Esophagus (tissue), 2 donors: ENCODE measurements around the gene LARP1B. TPM values are rescaled to one million over a fixed set of nuclear protein-coding genes. Genes with fewer than 3 reads are reported as not detected.
"Not testable (repeated sequence)": the region's sequence is repeated elsewhere in the genome, so short reads cannot be mapped to it uniquely, and the experiment has no call there.

ENCODE experiments used
- H3K27ac ChIP-seq, 2 donors: one replicate each; pipeline ENCODE4 v1.5.1; 2013; ENCODE audit warnings: low read depth in 2 of 2, mild to moderate bottlenecking in 2 of 2, inconsistent platforms in 1 of 2, low read length in 1 of 2, moderate library complexity in 1 of 2
- H3K27me3 ChIP-seq, 2 donors: one replicate each; pipeline ENCODE4 v1.6.1; 2013; ENCODE audit warnings: low read length in 2 of 2, control low read depth in 1 of 2, mild to moderate bottlenecking in 1 of 2; ENCODE audit not compliant: insufficient read depth in 2 of 2, control insufficient read depth in 1 of 2
- H3K36me3 ChIP-seq, 2 donors: one replicate each; pipeline ENCODE4 v1.6.1; 2013; ENCODE audit warnings: low read length in 1 of 2; ENCODE audit not compliant: control insufficient read depth in 2 of 2, insufficient read depth in 2 of 2
- H3K4me1 ChIP-seq, 2 donors: one replicate each; pipeline ENCODE4 v1.6.1; 2013; ENCODE audit warnings: low read length in 1 of 2; ENCODE audit not compliant: control insufficient read depth in 2 of 2, insufficient read depth in 2 of 2
- H3K4me3 ChIP-seq, 2 donors: one replicate each; pipeline ENCODE4 v1.5.1; 2013; ENCODE audit warnings: low read length in 2 of 2, mild to moderate bottlenecking in 2 of 2, low read depth in 1 of 2, moderate library complexity in 1 of 2
- H3K9me3 ChIP-seq, 2 donors: one replicate each; pipeline ENCODE4 v1.6.1; 2013; ENCODE audit warnings: mild to moderate bottlenecking in 2 of 2, low read depth in 1 of 2, low read length in 1 of 2, moderate library complexity in 1 of 2; ENCODE audit not compliant: control insufficient read depth in 2 of 2, insufficient read depth in 1 of 2
- WGBS, 2 donors: extraction: QIAGEN DNeasy Blood & Tissue Kit; methylation state at CpG; one replicate each; pipeline ENCODE4 v1.1.7; 2013; 5-methylcytosine and 5-hydroxymethylcytosine counted together
- polyA plus RNA-seq, 2 donors: library from polyadenylated mRNA; stranded (reverse); fragments of 200-250 nt; gene quantifications; one replicate each; pipeline ENCODE4 v1.2.3, GENCODE V29; 2013
- donor health status: healthy with polysubstance abuse.
- donor health status: Bipolar disorder and iron deficiency.

The LARP1B gene
- polyA plus RNA-seq, 2 donors: 9.7 to 11.0 TPM

DNA sequence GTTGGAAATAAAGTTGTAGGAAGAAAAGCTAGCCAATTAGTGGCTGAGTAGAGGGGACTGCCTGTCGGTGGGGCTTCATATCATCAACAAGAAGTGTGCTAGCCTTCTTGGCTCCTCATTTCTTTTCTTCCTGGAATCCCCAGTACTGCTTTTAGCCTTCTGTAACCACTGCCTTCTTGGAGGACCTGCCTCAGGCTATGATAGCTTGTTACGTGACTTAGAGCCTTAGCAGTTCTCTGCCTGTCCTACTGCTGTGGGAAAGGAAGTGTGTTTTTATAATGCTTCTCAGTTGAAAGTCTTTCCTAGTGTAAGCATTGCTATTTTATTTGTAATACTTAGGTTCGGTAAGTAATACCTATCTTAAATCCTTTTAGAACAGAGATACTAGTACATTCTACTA is 61.9 kb downstream of the LARP1B start:
- no peaks in the 10 kb centered on the region for H3K9me3 ChIP-seq
- WGBS, 2 donors: 81 to 87% methylated on average over 3 of the region's 3 CpGs
- H3K27ac ChIP-seq: no peak overlapping the region
- H3K36me3 ChIP-seq: no peaks in the 10 kb centered on the region
- no peaks in the 10 kb centered on the region for H3K27me3 ChIP-seq
- no peaks in the 10 kb centered on the region for H3K4me1 ChIP-seq
- no peak overlapping the region for H3K4me3 ChIP-seq

DNA sequence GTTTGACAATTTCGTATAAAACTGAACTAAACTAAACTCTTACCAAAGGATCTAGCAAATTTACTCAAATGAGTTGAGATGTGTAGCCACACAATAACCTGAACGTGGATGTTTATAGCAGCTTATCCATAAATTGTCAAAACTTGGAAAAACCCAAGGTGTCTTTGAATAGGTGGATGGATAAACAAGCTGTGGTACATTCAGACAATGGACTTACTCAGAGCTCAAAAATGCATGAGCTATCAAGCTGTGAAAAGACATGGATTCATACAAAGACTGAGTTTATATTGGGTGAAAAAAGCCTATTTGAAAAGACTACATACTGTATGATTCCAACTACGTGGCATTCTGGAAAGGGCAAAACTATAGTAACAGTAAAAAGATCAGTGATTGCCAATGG is 69.5 kb downstream of the LARP1B start:
- H3K4me3 ChIP-seq: no peak overlapping the region
- H3K27ac ChIP-seq: no peak overlapping the region
- H3K27me3 ChIP-seq: no peaks in the 10 kb centered on the region
- no peaks in the 10 kb centered on the region for H3K9me3 ChIP-seq
- WGBS, 2 donors: 77 to 83% methylated on average over 3 of the region's 3 CpGs
- no peaks in the 10 kb centered on the region for H3K36me3 ChIP-seq
- H3K4me1 ChIP-seq: no peaks in the 10 kb centered on the region

DNA sequence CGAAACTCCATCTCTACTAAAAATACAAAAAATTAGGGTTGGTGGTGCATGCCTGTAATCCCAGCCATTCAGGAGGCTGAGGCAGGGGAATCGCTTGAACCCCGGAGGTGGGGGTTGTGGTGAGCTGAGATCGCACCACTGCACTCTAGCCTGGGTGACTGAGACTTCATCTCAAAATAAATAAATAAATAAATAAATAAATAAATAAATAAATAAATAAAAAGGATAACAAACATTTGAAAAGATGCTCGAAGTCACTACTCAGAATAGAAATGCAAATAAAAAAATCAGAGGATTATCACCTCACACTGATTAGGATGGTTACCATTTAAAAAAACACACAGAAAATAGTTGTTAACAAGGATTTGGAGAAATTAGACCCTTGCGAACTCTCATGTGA is 73.8 kb downstream of the LARP1B start:
- H3K4me3 ChIP-seq: no peak overlapping the region
- 98 to 99% methylated on average over 6 of the region's 6 CpGs for WGBS, 2 donors
- H3K4me1 ChIP-seq: no peaks in the 10 kb centered on the region
- no peak overlapping the region for H3K27ac ChIP-seq
- no peaks in the 10 kb centered on the region for H3K27me3 ChIP-seq
- no peaks in the 10 kb centered on the region for H3K36me3 ChIP-seq
- H3K9me3 ChIP-seq: no peaks in the 10 kb centered on the region

DNA sequence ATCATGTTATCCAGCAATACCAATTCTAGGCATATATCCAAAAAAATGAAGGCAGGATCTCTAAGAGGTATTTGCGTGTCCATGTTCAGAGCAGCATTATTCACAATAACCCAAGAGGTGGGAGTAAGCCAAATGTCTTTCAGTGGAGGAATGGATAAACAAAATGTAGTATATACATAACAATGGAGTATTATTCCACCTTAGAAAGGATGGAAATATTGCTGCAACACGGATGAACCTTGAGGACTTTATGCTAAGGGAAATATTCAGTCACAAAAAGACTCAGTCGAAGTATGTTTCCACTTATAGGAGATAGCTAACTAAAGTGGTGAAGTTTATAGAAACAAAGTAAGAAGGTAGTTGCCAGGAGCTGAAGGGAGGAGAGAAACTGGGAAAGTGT is 74.3 kb downstream of the LARP1B start:
- H3K4me1 ChIP-seq: no peaks in the 10 kb centered on the region
- H3K36me3 ChIP-seq: no peaks in the 10 kb centered on the region
- H3K27me3 ChIP-seq: no peaks in the 10 kb centered on the region
- H3K9me3 ChIP-seq: no peaks in the 10 kb centered on the region
- WGBS, 2 donors: 90 to 92% methylated on average over 3 of the region's 3 CpGs
- no peak overlapping the region for H3K27ac ChIP-seq
- H3K4me3 ChIP-seq: no peak overlapping the region

DNA sequence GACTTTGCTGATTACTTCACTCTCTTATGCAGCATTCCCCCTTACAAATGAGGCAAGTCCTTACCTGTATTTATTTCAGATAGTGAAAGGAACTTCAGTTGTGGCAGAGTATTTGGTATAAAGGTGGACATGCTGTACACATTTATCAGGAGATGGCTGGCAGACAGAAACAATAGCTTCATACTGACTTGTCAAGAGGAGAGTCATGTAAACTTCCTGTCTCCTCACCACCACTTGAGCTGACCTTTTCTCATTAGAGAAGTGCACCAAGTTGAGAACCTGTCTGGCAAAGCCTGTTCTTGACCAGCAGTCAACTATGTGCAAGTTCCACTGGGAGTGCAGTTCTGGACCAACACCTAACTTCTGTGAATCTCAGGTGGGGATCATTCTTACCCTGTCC is 80.8 kb downstream of the LARP1B start:
- no peak overlapping the region for H3K4me3 ChIP-seq
- no peaks in the 10 kb centered on the region for H3K4me1 ChIP-seq
- no peak overlapping the region for H3K27ac ChIP-seq
- H3K9me3 ChIP-seq: peaks cover 0 to 5% of the 10 kb centered on the region in 2 donors
- H3K36me3 ChIP-seq: peaks cover 0 to 2% of the 10 kb centered on the region in 2 donors
- H3K27me3 ChIP-seq: no peaks in the 10 kb centered on the region

DNA sequence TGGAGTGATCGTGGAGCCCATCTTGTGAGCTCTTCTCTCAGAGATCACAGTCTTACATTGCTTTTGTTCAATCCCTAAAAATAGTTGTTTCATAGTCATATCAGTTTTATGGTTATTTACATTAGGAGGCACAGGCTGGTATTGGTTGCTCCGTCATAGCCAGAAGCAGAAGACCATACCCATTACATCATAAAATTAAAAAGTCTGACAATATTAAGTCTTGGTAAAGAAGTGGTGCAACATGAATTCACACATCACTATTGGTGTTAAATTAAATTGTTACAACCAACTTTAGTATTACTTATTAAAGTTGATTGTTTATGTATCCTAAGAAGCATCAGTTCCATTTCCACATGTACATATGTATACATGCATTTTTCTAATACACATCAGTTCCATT is 84.6 kb downstream of the LARP1B start:
- H3K27ac ChIP-seq: no peak overlapping the region
- WGBS, 2 donors: 97 to 98% methylated on average over 2 of the region's 2 CpGs
- no peaks in the 10 kb centered on the region for H3K4me1 ChIP-seq
- H3K36me3 ChIP-seq: peaks cover 0 to 2% of the 10 kb centered on the region in 2 donors
- H3K4me3 ChIP-seq: no peak overlapping the region
- peaks cover 0 to 5% of the 10 kb centered on the region in 2 donors for H3K9me3 ChIP-seq
- no peaks in the 10 kb centered on the region for H3K27me3 ChIP-seq

DNA sequence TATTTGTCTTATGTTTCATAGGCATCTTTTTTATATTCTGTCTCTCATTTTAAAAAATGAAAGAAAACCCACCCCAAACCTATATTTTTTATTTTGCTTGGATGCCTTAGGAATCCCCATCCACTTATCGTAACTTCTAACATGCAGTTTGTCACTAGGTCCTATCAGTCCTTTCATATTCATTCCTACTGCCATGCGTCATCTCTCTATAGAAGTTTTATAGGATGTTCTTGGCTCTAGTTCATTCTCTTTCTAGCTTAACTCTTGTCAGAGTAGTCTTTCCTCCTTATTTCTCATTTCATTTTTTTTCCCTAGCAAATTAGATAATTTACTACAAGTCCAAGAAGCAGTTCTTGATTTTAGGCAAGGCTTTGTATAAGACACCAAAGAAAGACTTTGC is 92.7 kb downstream of the LARP1B start:
- Histone ChIP-seq H3K27me3 (no peaks in the 10 kb centered on the region), H3K4me1 (no peaks in the 10 kb centered on the region), H3K27ac (no peak overlapping the region), H3K4me3 (no peak overlapping the region), H3K9me3 (no peaks in the 10 kb centered on the region), H3K36me3 (peaks cover 0 to 5% of the 10 kb centered on the region in 2 donors)
- whole genome bisulfite sequencing, 2 donors: 95 to 99% methylated on average over 2 of the region's 2 CpGs

DNA sequence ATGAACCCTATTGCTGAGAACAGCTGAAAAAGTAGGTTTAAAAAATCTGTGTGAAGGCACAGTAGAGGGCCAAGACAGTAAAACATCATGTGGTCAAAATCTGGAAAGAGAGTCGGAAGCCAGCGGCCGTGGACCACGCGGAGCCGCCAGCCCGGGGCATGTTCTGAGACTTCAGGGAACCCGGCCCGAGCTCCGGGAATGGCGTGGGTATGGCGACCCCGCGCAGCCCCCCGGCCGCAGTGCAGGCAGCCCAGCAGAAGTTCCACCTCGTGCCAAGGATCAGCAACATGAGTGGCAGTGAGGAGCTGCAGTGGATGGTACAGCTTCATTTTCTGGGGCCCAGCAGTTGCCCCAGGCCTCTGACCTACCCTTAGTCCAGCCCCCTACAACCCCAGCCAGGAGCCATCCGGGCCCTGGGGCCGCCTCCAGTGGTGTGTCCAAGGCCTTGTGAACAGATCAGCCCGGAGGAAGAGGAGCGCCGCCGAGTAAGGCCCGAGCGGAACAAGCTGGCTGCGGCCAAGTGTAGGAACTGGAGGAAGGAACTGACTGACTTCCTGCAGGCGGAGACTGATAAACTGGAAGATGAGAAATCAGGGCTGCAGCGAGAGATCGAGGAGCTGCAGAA is 94.2 kb downstream of the LARP1B start:
- peaks cover 0 to 5% of the 10 kb centered on the region in 2 donors for H3K36me3 ChIP-seq
- 96 to 97% methylated on average over 29 of the region's 29 CpGs for WGBS, 2 donors
- H3K9me3 ChIP-seq: no peaks in the 10 kb centered on the region
- H3K27me3 ChIP-seq: no peaks in the 10 kb centered on the region
- no peak overlapping the region for H3K27ac ChIP-seq
- H3K4me1 ChIP-seq: no peaks in the 10 kb centered on the region
- no peak overlapping the region for H3K4me3 ChIP-seq

DNA sequence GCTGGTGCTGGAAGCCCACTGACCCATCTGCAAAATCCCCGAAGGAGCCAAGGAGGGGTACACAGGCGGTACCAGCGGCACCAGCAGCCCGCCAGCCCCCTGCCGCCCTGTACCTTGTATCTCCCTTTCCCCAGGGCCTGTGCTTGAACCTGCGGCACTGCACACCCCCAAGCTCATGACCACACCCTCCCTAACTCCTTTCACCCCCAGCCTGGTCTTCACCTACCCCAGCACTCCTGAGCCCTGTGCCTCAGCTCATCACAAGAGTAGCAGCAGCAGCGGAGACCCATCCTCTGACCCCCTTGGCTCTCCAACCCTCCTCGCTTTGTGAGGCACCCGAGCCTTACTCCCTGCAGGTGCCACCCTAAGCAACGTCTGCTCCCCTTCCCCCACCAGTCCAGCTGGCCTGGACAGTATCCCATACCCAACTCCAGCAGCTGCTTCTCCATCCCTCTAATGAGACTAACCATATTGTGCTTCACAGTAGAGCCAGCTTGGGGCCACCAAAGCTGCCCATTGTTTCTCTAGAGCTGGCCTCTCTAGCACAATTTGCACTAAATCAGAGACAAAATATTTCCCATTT is 94.9 kb downstream of the LARP1B start:
- Histone ChIP-seq H3K27me3 (no peaks in the 10 kb centered on the region), H3K4me1 (no peaks in the 10 kb centered on the region), H3K4me3 (no peak overlapping the region), H3K36me3 (peaks cover 0 to 5% of the 10 kb centered on the region in 2 donors), H3K9me3 (no peaks in the 10 kb centered on the region), H3K27ac (no peak overlapping the region)
- WGBS, 2 donors: 96 to 99% methylated on average over 9 to 10 of the region's 10 CpGs

DNA sequence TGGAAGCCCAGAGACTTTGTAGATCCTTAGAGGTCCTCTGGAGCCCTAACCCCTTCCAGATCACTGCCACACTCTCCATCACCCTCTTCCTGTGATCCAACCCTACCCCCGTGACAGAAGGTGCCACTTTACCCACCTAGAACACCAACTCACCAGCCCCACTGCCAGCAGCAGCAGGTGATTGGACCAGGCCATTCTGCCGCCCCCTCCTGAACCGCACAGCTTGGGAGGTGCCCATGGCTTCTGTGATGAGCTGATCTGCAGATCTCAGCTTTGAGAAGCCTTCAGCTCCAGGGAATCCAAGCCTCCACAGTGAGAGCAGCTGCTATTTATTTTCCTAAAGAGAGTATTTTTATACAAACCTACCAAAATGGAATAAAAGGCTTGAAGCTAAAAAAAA is 95.4 kb downstream of the LARP1B start:
- not testable (repeated sequence) for H3K27ac ChIP-seq, H3K9me3 ChIP-seq, H3K4me3 ChIP-seq, H3K36me3 ChIP-seq, H3K4me1 ChIP-seq, H3K27me3 ChIP-seq
- WGBS, 2 donors: 96 to 98% methylated on average over 3 of the region's 3 CpGs
